Cardiac fibroblast (primary cell): Measurements from ENCODE around the gene PGC.

ENCODE experiments used
- DNase-seq, 2 donors: peaks; one replicate each; pipeline versions ENCODE4 v3.0.0 to v3.0.0-alpha.2; 2010; ENCODE audit warnings: low read depth in 2 of 2
- H3K4me3 ChIP-seq, 2 donors: replicated peaks in 1 of 2; 1 replicate in 1 of 2; 2 replicates in 1 of 2; pipeline ENCODE4 v1.5.1; 2011; ENCODE audit warnings: low read depth in 2 of 2, low read length in 2 of 2, mild to moderate bottlenecking in 2 of 2, moderate library complexity in 1 of 2
- CTCF ChIP-seq: IDR thresholded peaks from one replicate; pipeline ENCODE4 v1.5.1; 2011; ENCODE audit warnings: low read depth, mild to moderate bottlenecking, low read length, inconsistent platforms

Gene PGC

GRCh38 chr6:41737591-41738130, 9.5 kb downstream of the PGC start:
- no peak for TF ChIP-seq CTCF
- DNase-seq: no peak
- no peak overlapping the region for H3K4me3 ChIP-seq

- TF ChIP-seq CTCF: no peak
- no peak for DNase-seq
These were observed 10.2 kb downstream of the PGC start for GRCh38 chr6:41736800-41737555.

GRCh38 chr6:41736186-41736733, 10.9 kb downstream of the PGC start:
- peak in 1 of 2 donors; percentile 10 for DNase-seq
- no peak overlapping the region for H3K4me3 ChIP-seq
- TF ChIP-seq CTCF: no peak

More at GRCh38 chr6:41736800-41737555, 10.2 kb downstream of the PGC start:
- H3K4me3 ChIP-seq: no peak overlapping the region

- H3K4me3 ChIP-seq: peak within 1 kb of the TSS; percentile 76 to 82
- TF ChIP-seq CTCF: peak; percentile 78
- peak; percentile 91 to 93 for DNase-seq
These were observed 11.6 kb downstream of the PGC start, which contains the start of gene TFEB for GRCh38 chr6:41735427-41736185. Gene TFEB, minus strand, starts transcription at chr6:41735608. Its CDS starts 44,395 bp downstream, at chr6:41691213.

GRCh38 chr6:41734666-41735426, 12.4 kb downstream of the PGC start:
- peak; percentile 75 to 82 for DNase-seq
- peak overlapping the region; percentile 76 to 82 for H3K4me3 ChIP-seq
- TF ChIP-seq CTCF: no peak
